Mucosa of descending colon (tissue), 3 donors: ENCODE measurements around the gene SLC6A7. TPM values are rescaled to one million over a fixed set of nuclear protein-coding genes. Genes with fewer than 3 reads are reported as not detected.
A peak's percentile ranks its signal among the peaks of the same experiment; 100 is the strongest.

Source experiments
- ATAC-seq: fragments of 200-7000 bp; cut with Tn5 transposase; one replicate; pipeline ENCODE4 v1.9.1; 2020; ENCODE audit warnings: mild to moderate bottlenecking, moderate library complexity
- DNase-seq, 3 donors: peaks; one replicate each; pipeline ENCODE4 v3.0.0-alpha.2; 2020
- H3K36me3 ChIP-seq: fragments of 200-600 bp; one replicate; pipeline ENCODE4 v1.8.0; 2021; ENCODE audit warnings: low read depth, mild to moderate bottlenecking
- H3K4me1 ChIP-seq: fragments of 200-600 bp; one replicate; pipeline ENCODE4 v1.8.0; 2021; ENCODE audit warnings: low read depth, mild to moderate bottlenecking
- H3K4me3 ChIP-seq: fragments of 200-600 bp; one replicate; pipeline ENCODE4 v1.8.0; 2021; ENCODE audit warnings: mild to moderate bottlenecking
- H3K9me3 ChIP-seq: fragments of 200-600 bp; one replicate; pipeline ENCODE4 v1.8.0; 2021; ENCODE audit warnings: mild to moderate bottlenecking
- CTCF ChIP-seq: fragments of 200-600 bp; IDR thresholded peaks from one replicate; pipeline ENCODE4 v1.8.0; 2022; ENCODE audit warnings: antibody characterized with exemption, mild to moderate bottlenecking
- intact Hi-C, 2 donors: fragments of 100-400 bp; cut with DNase I in 1 of 2; cut with micrococcal nuclease in 1 of 2; formaldehyde crosslinking; loops; one replicate each; pipeline versions ENCODE4 v1.11.0 to v1.11.1; 2022; cut with DNase I, micrococcal nuclease
- total RNA-seq, 3 donors: library from RNA; stranded (reverse); fragmentation: NEBNext Ultra II Directional in 2 of 3; extraction: Animal tissue kit (Norgen Biotek cat#: 25700) in 2 of 3; gene quantifications; one replicate each; pipeline versions ENCODE4 v1.2.1 to v1.2.4, GENCODE V29; 2021 to 2023
- donor health status: DM: no; HTN: no; CAD: no; lungs with moderate emphysema.
- donor health status: DM: no; HTN: no; CAD: no.
- donor health status: DM: no; HTN: yes; CAD: no.

SLC6A7 gene
- total RNA-seq, 3 donors from 2014 or later: 15.2 to 26.4 (median 18.9) TPM

DNA sequence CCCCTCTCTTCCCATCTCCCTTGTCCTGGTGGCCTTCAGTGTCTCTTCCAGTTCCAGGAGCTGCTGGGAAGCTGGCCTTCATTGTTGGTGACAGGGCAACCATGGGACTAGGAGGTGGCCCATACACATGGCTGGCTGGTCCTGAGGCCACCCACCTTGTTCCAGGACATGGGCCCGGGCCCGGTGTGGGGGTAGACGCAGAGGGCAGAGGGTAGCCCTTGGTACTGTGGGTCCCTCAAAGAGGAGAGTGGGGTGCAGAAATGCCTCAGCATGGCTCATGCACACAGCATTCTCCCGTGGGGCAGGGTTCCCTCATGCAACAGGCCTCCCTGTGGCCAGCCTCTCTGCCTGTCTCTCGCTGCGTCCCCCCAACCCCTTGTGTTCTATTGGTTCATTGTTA lies 20.8 kb downstream of the SLC6A7 start:
- Histone ChIP-seq H3K36me3 (no peaks in the 10 kb centered on the region), H3K4me1 (peaks cover 38% of the 10 kb centered on the region), H3K9me3 (no peaks in the 10 kb centered on the region), H3K4me3 (no peak overlapping the region)
- ATAC-seq (peak; percentile 1), DNase-seq (no peak)
- TF ChIP-seq CTCF: no peak
- intact Hi-C loops: no loop called here

DNA sequence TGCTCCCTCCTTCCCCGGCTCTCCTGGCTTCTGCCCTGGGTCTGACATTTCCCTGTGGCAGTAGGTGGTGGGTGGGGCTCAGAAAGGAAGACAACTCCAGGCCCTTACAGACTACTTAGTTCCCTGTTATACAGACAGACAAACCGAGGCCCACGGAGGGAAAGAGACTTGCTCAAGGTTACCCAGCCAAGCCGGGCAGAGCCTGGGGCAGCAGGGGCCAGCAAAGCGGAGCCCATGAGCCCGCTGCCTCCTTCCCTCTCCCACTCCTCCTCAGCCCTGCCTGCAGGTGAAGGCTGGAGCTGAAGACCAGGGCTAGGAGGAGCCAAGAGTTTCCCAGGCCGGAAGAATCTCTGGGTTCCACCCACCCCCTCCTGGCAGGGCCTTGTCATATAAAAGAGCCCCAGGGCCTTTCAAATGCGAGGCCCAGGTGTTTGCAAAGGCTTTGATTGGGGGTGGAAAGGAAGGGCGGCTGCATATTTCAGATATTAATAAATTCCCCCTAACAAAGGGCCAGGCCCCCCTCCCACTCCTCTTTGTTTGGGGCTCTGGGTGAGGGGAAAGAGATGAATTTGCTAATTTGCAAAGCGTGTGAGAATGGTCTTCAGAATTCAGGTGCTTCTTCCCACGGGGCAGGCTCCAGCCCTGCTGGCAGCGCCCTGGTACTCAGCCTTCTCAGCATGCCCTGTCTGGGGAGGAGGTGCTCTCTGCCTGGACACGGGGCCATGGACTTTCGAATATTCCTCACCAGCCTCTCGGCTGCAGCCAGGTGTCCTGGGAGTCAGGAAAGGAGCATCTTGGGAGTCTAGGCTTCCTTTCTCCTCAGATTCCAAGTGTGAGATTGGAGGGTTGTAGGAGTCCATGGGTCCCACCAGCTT lies 21.5 kb downstream of the SLC6A7 start:
- ATAC-seq: peak; percentile 69
- intact Hi-C loops: no loop called here
- H3K36me3 ChIP-seq: no peaks in the 10 kb centered on the region

GRCh38 chr5:150213530-150213929 lies 23.7 kb downstream of the SLC6A7 start:
- H3K36me3 ChIP-seq: no peaks in the 10 kb centered on the region
- no peaks in the 10 kb centered on the region for H3K9me3 ChIP-seq
- intact Hi-C loops: no loop called here
- DNase-seq: no peak
- H3K4me1 ChIP-seq: peaks cover 61% of the 10 kb centered on the region
- no peak overlapping the region for H3K4me3 ChIP-seq
- ATAC-seq: no peak
- no peak for TF ChIP-seq CTCF

More for the DNA sequence above, 21.5 kb downstream of the SLC6A7 start:
- peak; percentile 70 to 78 (median 77) for DNase-seq
- Histone ChIP-seq H3K4me1 (peaks cover 46% of the 10 kb centered on the region), H3K4me3 (no peak overlapping the region), H3K9me3 (no peaks in the 10 kb centered on the region)
- TF ChIP-seq CTCF: no peak

DNA sequence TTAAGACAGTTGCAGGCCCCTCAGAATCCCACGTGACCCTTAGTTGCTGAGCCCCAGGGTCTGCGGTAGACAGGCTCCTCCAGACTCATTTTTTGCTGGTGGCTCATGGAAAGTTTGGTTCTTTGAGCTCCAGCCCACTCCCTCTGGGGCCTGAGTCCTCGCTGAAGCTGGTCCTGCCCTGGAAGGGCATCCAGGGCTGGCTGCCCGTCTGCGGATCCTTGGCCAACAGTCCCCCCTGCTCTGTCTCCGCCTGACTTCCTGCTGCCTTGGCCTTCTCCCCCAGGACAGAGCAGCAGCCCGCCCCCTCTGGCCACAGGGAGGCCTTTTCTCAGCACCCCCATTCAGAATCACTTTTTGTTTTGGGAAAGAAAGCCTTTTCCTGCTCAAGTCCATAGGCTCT lies 24.4 kb downstream of the SLC6A7 start:
- DNase-seq: peak in 1 of 3 donors; percentile 22
- ATAC-seq: no peak
- H3K4me3 ChIP-seq: no peak overlapping the region
- H3K4me1 ChIP-seq: peaks cover 53% of the 10 kb centered on the region
- no peaks in the 10 kb centered on the region for H3K36me3 ChIP-seq
- TF ChIP-seq CTCF: no peak
- no peaks in the 10 kb centered on the region for H3K9me3 ChIP-seq
- intact Hi-C loops: no loop called here

DNA sequence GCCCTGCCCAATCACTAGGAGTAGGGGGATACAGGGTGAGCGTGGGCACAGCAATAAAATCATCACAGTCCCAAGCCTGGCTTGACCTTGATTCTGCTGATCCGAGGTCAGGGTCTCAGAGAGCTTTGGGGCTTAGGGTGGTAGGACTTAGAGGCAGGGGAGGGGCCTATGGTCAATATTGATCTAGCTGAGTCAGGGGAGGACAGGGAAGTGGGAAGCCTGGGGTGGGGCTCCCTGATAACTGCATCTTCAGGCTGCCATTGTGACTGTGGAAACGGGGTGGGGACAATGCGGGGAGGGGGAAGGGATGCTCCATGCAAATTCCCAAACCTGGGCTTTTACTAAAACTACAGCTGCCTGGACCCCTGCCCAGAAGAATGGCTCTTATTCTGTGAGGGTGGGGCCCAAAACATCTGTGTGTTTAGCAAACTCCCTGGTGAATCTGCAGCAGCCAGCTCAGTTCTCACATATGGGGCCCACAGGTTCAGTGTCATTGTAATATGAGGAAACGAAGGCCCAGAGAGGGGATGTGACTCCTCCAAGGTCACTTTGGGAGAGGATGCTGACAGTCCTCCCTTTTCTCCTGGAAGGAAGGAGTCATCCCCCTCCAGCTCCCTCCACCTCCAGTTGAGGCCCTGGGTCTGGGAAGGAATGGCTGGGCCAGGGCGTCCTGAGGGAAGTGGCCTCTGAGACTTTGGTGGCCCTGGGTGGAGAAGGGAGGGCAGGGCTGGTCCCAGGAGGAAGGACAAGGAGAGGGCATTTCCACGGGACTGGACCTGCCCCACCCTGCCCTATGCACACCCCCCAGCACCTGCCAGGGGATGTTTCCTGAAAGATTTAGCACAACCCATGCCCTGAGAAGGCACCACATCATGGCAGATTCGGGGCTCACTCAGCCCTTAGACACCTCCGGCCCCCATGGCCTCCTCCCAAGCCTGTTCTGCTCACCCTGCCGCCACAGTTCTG lies 26.4 kb downstream of the SLC6A7 start:
- DNase-seq (peak; percentile 79 to 81 (median 81)), ATAC-seq (peak; percentile 73)
- H3K4me1 ChIP-seq: peaks cover 36% of the 10 kb centered on the region
- H3K4me3 ChIP-seq: no peak overlapping the region
- TF ChIP-seq CTCF: no peak
- no peaks in the 10 kb centered on the region for H3K36me3 ChIP-seq
- H3K9me3 ChIP-seq: no peaks in the 10 kb centered on the region
- intact Hi-C loops: loop anchor here in 1 of 2 donors (2.0 kb wide), 1 partner anchor 85 kb away; no protein-coding TSS in a partner anchor
